Endothelial cell of umbilical vein (primary cell): ENCODE results near the gene TBC1D4. TPM values are rescaled to one million over a fixed set of nuclear protein-coding genes. Genes with fewer than 3 reads are reported as not detected.

Experiments used
- BruUV-seq: library from RNA; stranded (reverse); fragments of 400-500 nt; replicated peaks from 2 replicates; lab custom pipeline; 2021; lab: Mats Ljungman, UMichigan
- CTCF ChIA-PET: fragments of 300-600, 350-600 bp; sonication (Branson Sonifier 250); formaldehyde crosslinking; loops from one replicate; lab custom pipeline; 2021; ENCODE audit warnings: antibody characterized with exemption, inconsistent platforms; lab: Charles Lee
- POLR2A ChIA-PET: fragments of 300-600, 350-600 bp; sonication (Branson Sonifier 250); formaldehyde crosslinking; loops from one replicate; lab custom pipeline; 2021; ENCODE audit warnings: antibody characterized with exemption, inconsistent platforms; lab: Charles Lee
- DNase-seq: peaks from one replicate; pipeline ENCODE4 v3.0.0-alpha.2; 2011; ENCODE audit warnings: low read depth, low spot score
- FAIRE-seq: peaks from 2 replicates; lab custom pipeline; 2011; peaks lifted over from hg19 to GRCh38; lab: Jason Lieb, UNC
- H2AFZ ChIP-seq: 2 replicates; pipeline ENCODE4 v1.6.0; 2012; ENCODE audit warnings: low read depth, low read length, control low read depth, inconsistent platforms
- H3K27ac ChIP-seq: 2 replicates; pipeline ENCODE4 v1.5.1; 2011; ENCODE audit warnings: low read depth, mild to moderate bottlenecking, control low read depth, low read length, moderate library complexity; ENCODE audit not compliant: insufficient read depth
- H3K27me3 ChIP-seq, 2 experiments: 2 replicates each; pipeline versions ENCODE4 v1.6.0 to v1.6.1; 2011; ENCODE audit warnings: low read length in 2 of 2, mixed read lengths in 1 of 2; ENCODE audit not compliant: control insufficient read depth in 2 of 2, insufficient read depth in 2 of 2
- H3K36me3 ChIP-seq, 2 experiments: 2 replicates in 1 of 2; 3 replicates in 1 of 2; pipeline ENCODE4 v1.5.1; 2011; ENCODE audit warnings: low read length in 2 of 2, mild to moderate bottlenecking in 1 of 2, moderate library complexity in 1 of 2; ENCODE audit not compliant: control insufficient read depth in 2 of 2, insufficient read depth in 2 of 2; ENCODE audit errors: extremely low read depth in 1 of 2
- H3K4me1 ChIP-seq: 3 replicates; pipeline ENCODE4 v1.5.1; 2011; ENCODE audit warnings: mild to moderate bottlenecking, low read length; ENCODE audit not compliant: control insufficient read depth, insufficient read depth; ENCODE audit errors: extremely low read depth
- H3K4me2 ChIP-seq: 2 replicates; pipeline ENCODE4 v1.6.1; 2011; ENCODE audit warnings: low read length, control low read depth, mixed read lengths; ENCODE audit not compliant: insufficient read depth
- H3K4me3 ChIP-seq, 3 experiments: fragments of 200-600 bp in 1 of 3; sonication (generic), shearing (Covaris generic) in 1 of 3; replicated peaks in 1 of 3; 2 replicates each; pipeline ENCODE4 v1.5.1; 2011 to 2016; ENCODE audit warnings: control low read depth in 3 of 3, low read length in 3 of 3, mild to moderate bottlenecking in 2 of 3, inconsistent platforms in 1 of 3, low read depth in 1 of 3, moderate library complexity in 1 of 3; ENCODE audit not compliant: insufficient read depth in 1 of 3
- H3K79me2 ChIP-seq: 2 replicates; pipeline ENCODE4 v1.6.0; 2012; ENCODE audit warnings: low read length, inconsistent platforms; ENCODE audit not compliant: control insufficient read depth, insufficient read depth
- H3K9ac ChIP-seq: replicated peaks from 2 replicates; pipeline ENCODE3; 2011; ENCODE audit warnings: low read length, control low read depth; ENCODE audit not compliant: insufficient read depth; ENCODE audit errors: extremely low read depth
- H3K9me1 ChIP-seq: replicated peaks from 3 replicates; pipeline ENCODE4 v1.6.0; 2011; ENCODE audit warnings: mild to moderate bottlenecking, low read length; ENCODE audit not compliant: control insufficient read depth, insufficient read depth; ENCODE audit errors: extremely low read depth
- H3K9me3 ChIP-seq: replicated peaks from 2 replicates; pipeline ENCODE4 v1.5.1; 2012; ENCODE audit warnings: low read length, inconsistent platforms; ENCODE audit not compliant: control insufficient read depth, insufficient read depth
- H4K20me1 ChIP-seq: replicated peaks from 2 replicates; pipeline ENCODE3; 2011; ENCODE audit warnings: mild to moderate bottlenecking, low read length; ENCODE audit not compliant: control insufficient read depth, insufficient read depth; ENCODE audit errors: extremely low read depth
- EZH2 ChIP-seq: IDR thresholded peaks from 2 replicates; pipeline ENCODE4 v1.6.1; 2012; ENCODE audit warnings: borderline replicate concordance, low read depth, mild to moderate bottlenecking, moderate library complexity, low read length, inconsistent platforms; ENCODE audit not compliant: severe bottlenecking
- FOS ChIP-seq: IDR thresholded peaks from 2 replicates; pipeline ENCODE4 v1.6.1; 2011; ENCODE audit warnings: mild to moderate bottlenecking, low read length, moderate library complexity, borderline replicate concordance; ENCODE audit not compliant: insufficient read depth
- GATA2 ChIP-seq: IDR thresholded peaks from 2 replicates; pipeline ENCODE4 v1.7.0; 2011; ENCODE audit warnings: low read depth, mild to moderate bottlenecking, moderate library complexity, mixed read lengths, low read length; ENCODE audit not compliant: insufficient read length, insufficient read depth
- JUN ChIP-seq: IDR thresholded peaks from 2 replicates; pipeline ENCODE4 v1.6.1; 2011; ENCODE audit warnings: borderline replicate concordance, low read depth; ENCODE audit not compliant: insufficient read length, insufficient read depth
- MAX ChIP-seq: IDR thresholded peaks from 2 replicates; pipeline ENCODE4 v1.6.1; 2011; ENCODE audit not compliant: insufficient read depth, insufficient read length
- MYC ChIP-seq: IDR thresholded peaks from one replicate; pipeline ENCODE4 v1.6.1; 2011; ENCODE audit warnings: mild to moderate bottlenecking, low read depth, low read length
- POLR2A ChIP-seq: IDR thresholded peaks from 2 replicates; pipeline ENCODE4 v1.6.1; 2012; ENCODE audit warnings: low read depth, mild to moderate bottlenecking, control low read depth, low read length
- dilution Hi-C: fragments of 300-500 bp; cut with MboI; formaldehyde crosslinking; loops from one replicate; pipeline ENCODE4 v1.15.0; 2019; ENCODE audit warnings: low sequenced_read_pairs; ENCODE audit not compliant: extremely low pct_ligation_motif_present
- intact Hi-C: fragments of 100-400 bp; cut with micrococcal nuclease; formaldehyde crosslinking; loops from one replicate; pipeline ENCODE4 v1.10.0; 2022
- polyA plus RNA-seq, 4 experiments: library from polyadenylated mRNA; depleted of rRNA in 3 of 4; stranded (reverse) in 3 of 4; unstranded in 1 of 4; fragments of >200 nt; gene quantifications; 2 replicates each; pipeline versions ENCODE4 v1.2.1 to v1.2.3, GENCODE V29; 2011 to 2012; ENCODE audit warnings: missing spikeins in 1 of 4
- total RNA-seq: library from RNA; stranded (reverse); gene quantifications from 2 replicates; pipeline ENCODE4 v1.2.3, GENCODE V29; 2021
- TF ChIP-seq, protein P1 (sequence below), 2 donors: IDR thresholded peaks; 1 replicate in 1 of 2; 2 replicates in 1 of 2; pipeline ENCODE4 v1.5.1; 2011; ENCODE audit warnings: low read length in 2 of 2, mild to moderate bottlenecking in 2 of 2, moderate library complexity in 2 of 2, control low read depth in 1 of 2, inconsistent platforms in 1 of 2, low read depth in 1 of 2; ENCODE audit not compliant: insufficient read depth in 1 of 2; ENCODE audit errors: extremely low read depth in 1 of 2

TBC1D4 gene
- total and polyA plus RNA-seq, 2 donors (not counting 3 experiments of a cell fraction or from before 2014, with no cell fraction given) = 58.3 to 81.0 TPM

GRCh38 chr13:75347925-75348324 lies 134.0 kb downstream of the TBC1D4 start:
- peaks cover 2% of the 10 kb centered on the region for H3K79me2 ChIP-seq
- CTCF ChIA-PET = no interaction called here
- no peaks in the 10 kb centered on the region for H3K27me3 ChIP-seq
- POLR2A ChIA-PET = no interaction called here
- no peak overlapping the region for H3K27ac ChIP-seq
- peaks cover 3 to 31% of the 10 kb centered on the region in 2 experiments for H3K36me3 ChIP-seq
- no peak overlapping the region for H3K4me2 ChIP-seq
- H4K20me1 ChIP-seq = no peaks in the 10 kb centered on the region
- no peak overlapping the region for H2AFZ ChIP-seq
- DNase-seq (no peak), FAIRE-seq (no peak)
- H3K9me1 ChIP-seq = no peaks in the 10 kb centered on the region
- H3K9ac ChIP-seq = no peak overlapping the region
- intact Hi-C loops (no loop called here), dilution Hi-C loops (no loop called here)
- H3K9me3 ChIP-seq = no peaks in the 10 kb centered on the region
- no peak for TF ChIP-seq MYC
- TF ChIP-seq POLR2A = no peak
- no peak for TF ChIP-seq GATA2
- TF ChIP-seq EZH2 = no peak
- TF ChIP-seq JUN = no peak
- TF ChIP-seq, protein P1, sequence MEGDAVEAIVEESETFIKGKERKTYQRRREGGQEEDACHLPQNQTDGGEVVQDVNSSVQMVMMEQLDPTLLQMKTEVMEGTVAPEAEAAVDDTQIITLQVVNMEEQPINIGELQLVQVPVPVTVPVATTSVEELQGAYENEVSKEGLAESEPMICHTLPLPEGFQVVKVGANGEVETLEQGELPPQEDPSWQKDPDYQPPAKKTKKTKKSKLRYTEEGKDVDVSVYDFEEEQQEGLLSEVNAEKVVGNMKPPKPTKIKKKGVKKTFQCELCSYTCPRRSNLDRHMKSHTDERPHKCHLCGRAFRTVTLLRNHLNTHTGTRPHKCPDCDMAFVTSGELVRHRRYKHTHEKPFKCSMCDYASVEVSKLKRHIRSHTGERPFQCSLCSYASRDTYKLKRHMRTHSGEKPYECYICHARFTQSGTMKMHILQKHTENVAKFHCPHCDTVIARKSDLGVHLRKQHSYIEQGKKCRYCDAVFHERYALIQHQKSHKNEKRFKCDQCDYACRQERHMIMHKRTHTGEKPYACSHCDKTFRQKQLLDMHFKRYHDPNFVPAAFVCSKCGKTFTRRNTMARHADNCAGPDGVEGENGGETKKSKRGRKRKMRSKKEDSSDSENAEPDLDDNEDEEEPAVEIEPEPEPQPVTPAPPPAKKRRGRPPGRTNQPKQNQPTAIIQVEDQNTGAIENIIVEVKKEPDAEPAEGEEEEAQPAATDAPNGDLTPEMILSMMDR (IDR thresholded peaks at IDR 0.05; ENCODE audit: extremely low read depth in 1 of 2, insufficient read depth in 1 of 2, low read depth in 1 of 2, low read length in 2 of 2) = no peak
- TF ChIP-seq MAX = no peak
- TF ChIP-seq FOS = no peak
- no TSS peak for BruUV-seq
- H3K4me3 ChIP-seq = no peak overlapping the region
- peaks cover 21% of the 10 kb centered on the region for H3K4me1 ChIP-seq
